Activated CD8-positive, alpha-beta memory T cell treated with anti-CD3 and anti-CD28 coated beads, Interleukin-2, amount 50 U/mL, for 1 hour (primary cell): ENCODE measurements around the gene GRIP1.
"Not testable (repeated sequence)": the region's sequence is repeated elsewhere in the genome, so short reads cannot be mapped to it uniquely, and the experiment has no call there.

ENCODE experiments used
- DNase-seq: peaks from one replicate; pipeline ENCODE4 v3.0.0-alpha.2; 2020; ENCODE audit errors: extremely low read depth

Gene GRIP1

GRCh38 chr12:66531766-66532165, 147.1 kb downstream of the GRIP1 start:
- no peak for DNase-seq

GRCh38 chr12:66529934-66530333, 148.9 kb downstream of the GRIP1 start:
- no peak for DNase-seq

GRCh38 chr12:66516561-66516960, 162.3 kb downstream of the GRIP1 start:
- DNase-seq, result no peak

DNA sequence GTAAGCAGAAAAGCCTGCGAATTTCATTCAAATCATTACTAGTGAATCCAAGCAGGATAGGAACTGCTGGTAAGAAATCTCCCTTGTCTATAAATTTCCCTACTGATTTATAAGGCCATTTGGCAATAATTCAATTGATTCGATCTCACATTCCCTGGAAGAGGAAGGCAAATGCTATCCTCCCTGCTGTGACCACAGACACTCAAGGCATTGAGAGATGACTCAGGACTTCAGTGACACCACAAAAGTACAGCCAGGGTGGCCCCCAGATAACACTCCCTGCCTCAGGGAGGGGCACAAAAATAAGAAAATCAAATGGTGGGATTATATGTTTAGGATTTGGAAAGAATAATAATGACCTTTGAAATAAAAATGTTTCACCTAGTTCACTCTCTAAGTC, 162.7 kb downstream of the GRIP1 start:
- no peak for DNase-seq

- DNase-seq, result no peak
Observed at GRCh38 chr12:66514581-66514980, 164.3 kb downstream of the GRIP1 start.

- DNase-seq, result no peak
Observed at GRCh38 chr12:66508025-66508424, 170.9 kb downstream of the GRIP1 start.

DNA sequence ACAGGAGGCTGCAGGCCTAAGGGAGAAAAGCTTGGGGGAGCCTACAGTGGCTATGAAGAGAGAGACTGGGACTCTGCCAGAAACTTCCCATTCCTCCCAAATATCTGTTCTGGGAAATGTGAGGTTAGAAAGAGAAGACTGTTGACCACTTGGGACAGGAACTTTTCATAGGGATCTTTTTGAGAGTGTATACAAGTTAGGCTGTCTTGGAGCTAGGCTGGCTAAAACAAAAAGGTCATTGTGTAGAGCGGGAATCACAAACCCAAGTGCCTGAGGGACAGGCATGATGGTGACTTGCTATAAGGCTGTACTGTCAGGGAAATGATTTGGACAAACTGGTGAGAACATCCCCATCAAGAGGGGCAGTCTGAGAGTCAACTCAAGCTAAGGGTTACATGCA, 175.1 kb downstream of the GRIP1 start:
- no peak for DNase-seq

GRCh38 chr12:66502911-66503310, 176.0 kb downstream of the GRIP1 start:
- DNase-seq, result no peak

DNA sequence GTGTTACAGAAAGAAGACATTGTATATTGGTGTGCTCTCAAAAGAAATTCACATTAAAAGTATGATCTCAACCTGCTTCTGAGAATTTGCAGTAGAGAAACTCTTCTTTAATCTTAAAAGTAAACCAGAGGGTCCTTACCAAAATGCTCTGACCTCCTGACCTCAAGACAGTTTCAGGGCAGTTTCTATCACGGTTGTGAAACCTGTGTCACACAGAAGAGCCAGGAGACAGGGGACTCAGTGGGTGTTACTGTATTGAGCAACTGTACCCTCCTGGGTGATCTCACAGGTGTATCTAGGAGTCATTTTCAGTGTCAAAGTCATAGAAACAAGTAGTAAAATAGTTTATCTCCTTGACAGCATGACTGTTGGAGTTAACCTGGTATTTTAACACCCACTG, 178.0 kb downstream of the GRIP1 start:
- no peak for DNase-seq

GRCh38 chr12:66500091-66500490, 178.8 kb downstream of the GRIP1 start:
- DNase-seq, result no peak

DNA sequence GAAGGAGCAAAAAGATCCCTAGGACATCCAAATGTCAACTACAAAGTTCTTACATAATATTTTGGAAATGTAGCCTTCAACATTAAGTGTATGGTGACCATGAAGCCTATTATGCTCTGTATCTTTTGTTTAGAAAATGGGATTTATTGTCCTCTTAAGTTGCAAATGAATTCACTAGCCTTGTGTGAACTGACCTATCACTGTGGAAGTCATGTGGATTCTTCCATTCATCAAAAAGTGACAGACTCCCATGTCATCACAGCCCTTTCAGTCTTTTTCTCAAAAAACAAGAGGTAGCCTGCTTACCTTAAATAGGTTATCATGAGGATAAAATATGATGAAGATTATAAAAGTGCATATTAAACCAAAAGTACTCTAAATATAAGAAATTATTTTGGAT, 179.9 kb downstream of the GRIP1 start:
- no peak for DNase-seq

- not testable (repeated sequence) for DNase-seq
Observed at GRCh38 chr12:66498059-66498458, 180.8 kb downstream of the GRIP1 start.

- DNase-seq, result no peak
Observed at GRCh38 chr12:66497008-66497897, 181.6 kb downstream of the GRIP1 start.

DNA sequence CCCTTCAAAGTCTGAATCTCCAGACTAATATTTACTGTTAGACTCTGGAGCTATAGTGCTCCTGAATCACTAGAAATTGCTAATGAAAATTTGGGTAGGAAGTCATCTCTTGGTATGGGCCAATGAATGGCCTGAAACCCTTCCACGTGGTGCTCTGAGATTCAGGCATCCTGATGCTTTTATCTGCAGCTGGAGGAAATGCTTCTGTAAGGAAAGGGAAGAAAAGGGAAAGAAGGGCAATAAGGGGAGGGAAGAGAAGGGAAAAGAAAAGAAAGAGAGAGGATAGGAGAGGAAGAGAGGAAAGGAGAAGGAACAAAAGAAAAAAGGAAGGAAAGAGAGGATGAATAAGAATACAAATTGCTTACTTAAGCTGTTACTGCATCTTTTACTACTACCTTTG, 182.3 kb downstream of the GRIP1 start:
- DNase-seq, result no peak

DNA sequence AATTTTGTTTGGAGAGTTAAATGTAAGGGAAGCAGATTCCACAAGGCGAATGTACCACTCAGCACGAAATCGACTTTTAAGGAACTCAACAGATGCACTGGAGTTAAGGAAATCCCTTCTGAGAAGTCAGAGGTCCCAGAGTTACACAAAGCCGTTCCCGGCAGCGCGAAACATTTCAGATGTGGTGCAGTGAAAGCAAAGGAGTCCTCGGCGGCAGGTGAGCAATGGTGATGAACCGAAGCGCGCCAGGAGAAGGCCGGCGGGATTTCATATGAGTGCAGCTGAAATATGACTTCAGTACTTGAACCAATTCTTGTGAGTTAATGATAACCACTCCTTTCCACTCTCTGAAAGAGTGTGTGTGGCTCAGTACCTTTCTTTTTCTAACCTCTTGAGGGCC, 183.2 kb downstream of the GRIP1 start:
- DNase-seq, result no peak

- no peak for DNase-seq
Observed at GRCh38 chr12:66493819-66494218, 185.1 kb downstream of the GRIP1 start.

DNA sequence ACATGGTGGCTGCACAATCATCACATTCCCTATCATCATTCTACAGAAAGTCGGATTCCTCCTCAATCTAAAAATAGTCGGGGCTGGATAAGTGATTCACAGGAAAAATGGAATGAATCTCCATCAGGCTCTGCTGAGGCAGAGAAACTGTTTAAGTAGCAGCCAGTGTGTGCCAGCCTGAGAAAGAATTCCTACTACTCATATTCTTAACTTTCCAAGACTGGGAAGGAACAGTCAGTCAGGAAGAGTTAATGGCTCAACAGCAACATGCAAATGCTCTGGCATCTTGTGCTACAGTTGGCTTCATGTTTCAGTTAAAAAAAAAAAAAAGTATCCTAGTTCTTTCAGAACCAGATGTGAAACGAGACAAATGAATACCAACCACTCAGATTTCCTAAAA, 187.0 kb downstream of the GRIP1 start:
- DNase-seq, result no peak

- DNase-seq, result no peak
Observed at GRCh38 chr12:66482351-66483203, 196.3 kb downstream of the GRIP1 start.

- no peak for DNase-seq
Observed at GRCh38 chr12:66467932-66468331, 210.9 kb downstream of the GRIP1 start.

GRCh38 chr12:66461331-66461730, 217.5 kb downstream of the GRIP1 start:
- no peak for DNase-seq

DNA sequence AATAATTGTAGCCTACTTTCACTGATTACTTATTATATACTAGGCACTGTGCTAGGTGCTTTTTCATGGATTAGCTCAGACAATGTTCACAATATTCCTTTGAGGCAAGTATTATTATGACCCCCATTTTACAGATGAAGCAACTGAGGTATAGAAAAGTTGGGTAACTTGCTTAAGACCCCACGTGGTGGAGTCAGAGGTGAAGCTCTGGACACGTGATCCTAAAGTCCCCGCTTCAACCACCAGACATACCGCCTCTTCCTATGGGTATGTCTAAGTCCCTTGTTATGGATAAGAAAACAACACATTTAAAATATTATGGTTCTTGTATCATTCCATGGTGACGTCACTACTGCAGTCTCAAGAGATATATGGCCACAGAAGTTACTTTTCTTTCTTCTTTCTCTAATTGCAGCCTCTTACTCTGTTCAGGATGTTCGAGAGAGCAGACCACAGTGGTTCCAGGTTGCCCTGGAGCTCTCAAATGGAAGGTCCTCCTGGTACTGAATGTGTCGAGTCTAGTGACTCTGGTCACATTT, 218.9 kb downstream of the GRIP1 start:
- no peak for DNase-seq

DNA sequence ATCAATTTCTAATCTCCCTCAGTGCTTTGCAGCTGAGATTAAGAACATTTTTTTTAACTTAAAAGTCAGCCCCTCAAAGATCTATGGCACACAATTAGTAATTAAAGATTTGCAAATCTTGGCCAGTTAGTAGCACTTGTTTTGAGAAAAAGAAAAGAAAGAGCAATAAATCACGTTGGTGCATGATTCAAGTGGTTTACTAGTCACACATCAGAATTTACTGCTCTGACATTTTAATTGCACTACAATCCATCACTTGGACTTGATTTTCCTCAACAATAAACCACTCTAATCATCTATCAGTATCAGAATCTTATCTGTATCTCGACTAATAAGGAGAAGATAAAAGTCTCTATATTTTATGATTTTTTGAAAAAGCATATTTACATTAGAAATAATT, 222.3 kb downstream of the GRIP1 start:
- no peak for DNase-seq

GRCh38 chr12:66453844-66454243, 225.0 kb downstream of the GRIP1 start:
- DNase-seq, result no peak
